Retinal pigment epithelial cell (primary cell): Measurements from ENCODE around the gene RGL3.
A peak's percentile ranks its signal among the peaks of the same experiment; 100 is the strongest.
"Not testable (repeated sequence)": the region's sequence is repeated elsewhere in the genome, so short reads cannot be mapped to it uniquely, and the experiment has no call there.

Experiments used
- DNase-seq: peaks from one replicate; pipeline ENCODE4 v3.0.0-alpha.2; 2010; ENCODE audit warnings: low read depth
- H3K4me3 ChIP-seq: 2 replicates; pipeline ENCODE4 v1.5.1; 2011; ENCODE audit warnings: mild to moderate bottlenecking, low read length, control low read depth, moderate library complexity
- TF ChIP-seq, protein P1 (sequence below): conservative IDR thresholded peaks from 2 replicates; pipeline ENCODE4 v1.5.1; 2011; ENCODE audit warnings: low read depth, low read length, control low read depth, inconsistent platforms

The RGL3 gene

DNA sequence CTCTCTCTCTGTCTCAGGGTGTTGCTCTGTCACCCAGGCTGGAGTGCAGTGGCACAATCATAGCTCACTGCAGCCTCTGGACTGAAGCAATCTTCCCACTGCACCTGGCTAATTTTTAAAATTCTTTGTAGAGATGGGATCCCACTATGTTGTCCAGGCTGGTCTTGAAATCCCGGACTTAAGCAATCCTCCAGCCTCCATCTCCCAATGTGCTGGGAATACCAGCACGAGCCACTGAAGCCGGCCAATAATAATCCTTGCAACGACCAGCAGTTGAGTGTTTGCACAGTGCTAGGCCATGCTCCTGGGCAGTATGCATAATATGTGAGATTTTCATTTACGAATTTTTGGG is 34.4 kb downstream of the RGL3 start:
- TF ChIP-seq, protein P1, sequence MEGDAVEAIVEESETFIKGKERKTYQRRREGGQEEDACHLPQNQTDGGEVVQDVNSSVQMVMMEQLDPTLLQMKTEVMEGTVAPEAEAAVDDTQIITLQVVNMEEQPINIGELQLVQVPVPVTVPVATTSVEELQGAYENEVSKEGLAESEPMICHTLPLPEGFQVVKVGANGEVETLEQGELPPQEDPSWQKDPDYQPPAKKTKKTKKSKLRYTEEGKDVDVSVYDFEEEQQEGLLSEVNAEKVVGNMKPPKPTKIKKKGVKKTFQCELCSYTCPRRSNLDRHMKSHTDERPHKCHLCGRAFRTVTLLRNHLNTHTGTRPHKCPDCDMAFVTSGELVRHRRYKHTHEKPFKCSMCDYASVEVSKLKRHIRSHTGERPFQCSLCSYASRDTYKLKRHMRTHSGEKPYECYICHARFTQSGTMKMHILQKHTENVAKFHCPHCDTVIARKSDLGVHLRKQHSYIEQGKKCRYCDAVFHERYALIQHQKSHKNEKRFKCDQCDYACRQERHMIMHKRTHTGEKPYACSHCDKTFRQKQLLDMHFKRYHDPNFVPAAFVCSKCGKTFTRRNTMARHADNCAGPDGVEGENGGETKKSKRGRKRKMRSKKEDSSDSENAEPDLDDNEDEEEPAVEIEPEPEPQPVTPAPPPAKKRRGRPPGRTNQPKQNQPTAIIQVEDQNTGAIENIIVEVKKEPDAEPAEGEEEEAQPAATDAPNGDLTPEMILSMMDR: no peak
- no peak for DNase-seq
- H3K4me3 ChIP-seq: no peak overlapping the region

DNA sequence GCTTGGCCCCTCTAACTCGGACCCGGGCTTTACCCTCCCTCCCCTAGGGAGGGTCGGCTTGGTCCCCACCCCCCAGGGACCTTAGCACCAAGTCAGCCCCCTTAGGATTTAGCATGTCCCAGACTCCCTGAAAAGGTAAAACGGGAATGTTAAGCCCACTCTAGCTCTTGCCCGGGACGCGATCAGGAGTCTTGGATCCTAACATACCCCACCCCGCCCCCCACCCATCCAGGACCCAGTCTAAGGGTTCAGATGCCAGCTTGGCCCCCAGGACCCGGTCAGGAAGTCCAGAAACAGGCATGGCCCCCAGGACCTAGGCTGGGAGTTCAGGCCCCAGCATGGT is 35.4 kb downstream of the RGL3 start:
- peak overlapping the region; percentile 29 for H3K4me3 ChIP-seq
- TF ChIP-seq, protein P1: no peak
- no peak for DNase-seq

DNA sequence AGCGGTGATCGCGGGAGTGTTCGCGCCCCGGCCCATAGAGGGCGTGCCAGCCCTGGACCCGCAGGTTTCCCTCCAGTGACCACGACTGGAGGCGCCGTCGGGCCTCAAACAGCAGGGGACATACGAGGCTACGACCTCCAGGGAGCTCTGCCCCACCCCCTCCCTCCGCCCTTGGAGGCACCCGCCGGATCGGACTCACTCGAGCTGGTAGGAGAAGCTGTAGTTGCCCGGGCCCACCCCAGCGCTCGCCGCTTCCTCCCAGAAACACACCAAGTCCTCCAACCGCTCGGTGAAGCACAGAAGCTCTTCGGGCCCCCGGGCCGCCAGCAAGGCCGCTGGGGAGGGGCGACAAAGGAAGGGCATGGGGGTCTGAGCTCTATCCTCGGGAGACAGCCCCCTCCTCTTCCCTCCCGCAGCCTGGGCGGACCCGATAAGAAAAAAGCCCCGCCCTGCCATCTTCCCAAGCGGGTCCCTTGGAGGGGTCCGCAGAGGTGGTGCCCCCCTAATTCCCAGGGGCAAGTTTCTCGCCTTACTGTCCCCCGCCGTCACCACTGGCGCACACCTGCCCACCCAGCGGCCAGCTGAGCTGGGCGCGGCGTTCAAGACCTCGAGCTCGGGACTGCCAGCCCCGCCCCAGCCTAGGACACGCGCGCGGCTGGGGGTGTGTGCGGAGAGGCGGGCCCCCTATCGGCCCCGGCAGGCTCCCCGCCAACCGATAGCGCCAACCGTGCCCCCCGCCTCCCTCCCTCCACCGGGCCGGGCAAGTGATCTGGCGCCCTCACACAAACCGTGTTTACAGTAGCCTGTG is 36.0 kb downstream of the RGL3 start:
- DNase-seq: no peak
- peak overlapping the region; percentile 29 for H3K4me3 ChIP-seq
- TF ChIP-seq, protein P1: peak; percentile 74

DNA sequence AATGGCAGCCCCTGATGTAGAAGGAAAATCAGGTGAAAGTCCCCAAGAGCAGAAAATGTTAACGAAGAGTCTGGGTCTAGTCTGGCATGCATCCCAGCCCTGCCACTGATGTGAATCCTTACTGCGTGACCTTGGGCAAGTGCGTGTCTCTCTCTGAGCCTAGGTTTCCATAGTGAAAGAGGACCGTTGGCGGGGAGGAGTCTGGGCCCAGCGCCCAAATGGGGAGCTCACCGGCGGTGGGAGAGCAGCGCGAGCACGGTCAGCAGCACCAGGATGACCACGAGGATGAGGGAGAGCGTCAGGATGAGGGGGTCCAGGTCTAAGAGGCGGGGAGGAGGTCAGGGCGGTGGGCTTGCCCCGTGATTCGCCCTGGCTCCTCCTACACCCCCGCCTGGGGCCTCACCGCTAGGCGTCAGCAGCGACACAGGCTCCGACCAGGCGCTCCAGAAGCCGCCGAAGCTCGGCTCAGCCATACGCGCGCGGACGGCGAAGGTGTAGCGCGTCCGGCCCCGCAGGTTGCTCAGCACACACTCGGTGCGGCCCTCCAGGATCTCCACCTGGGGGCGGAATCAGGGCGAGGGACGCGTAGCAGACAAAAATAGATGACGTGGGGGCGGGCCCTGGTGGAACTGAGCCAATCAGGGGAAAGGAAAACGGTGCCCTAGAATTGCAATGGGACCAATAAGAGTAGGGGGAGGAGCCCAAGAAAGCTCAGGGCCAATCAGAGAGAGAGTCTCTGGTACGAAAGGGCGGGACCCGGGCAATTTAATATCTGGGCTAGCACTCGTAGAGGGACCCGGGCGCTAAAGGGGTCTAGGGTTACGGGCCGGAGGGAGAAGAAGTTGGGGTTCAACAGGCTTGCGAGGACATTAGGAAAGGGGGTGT is 38.2 kb downstream of the RGL3 start:
- H3K4me3 ChIP-seq: peak overlapping the region; percentile 62

DNA sequence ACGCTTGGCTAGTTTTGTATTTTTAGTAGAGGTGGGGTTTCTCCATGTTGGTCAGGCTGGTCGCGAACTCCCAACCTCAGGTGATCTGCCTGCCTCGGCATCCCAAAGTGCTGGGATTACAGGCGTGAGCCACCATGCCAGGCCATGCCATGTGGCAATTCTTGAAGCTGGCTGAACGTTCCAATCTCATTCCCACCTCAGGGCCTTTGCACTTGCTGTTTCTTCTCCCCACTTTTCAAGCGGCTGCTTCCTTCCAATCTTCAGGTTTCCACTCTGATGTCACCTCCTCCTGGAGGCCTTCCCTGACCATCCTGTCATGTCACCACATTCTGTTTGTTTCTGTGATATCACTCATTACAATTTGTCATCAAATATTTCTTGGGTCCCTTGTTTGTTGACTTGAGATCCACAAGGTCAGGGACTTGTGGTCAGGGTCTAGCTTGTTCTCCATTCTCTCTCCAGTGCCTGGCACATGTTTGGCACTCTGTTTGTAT is 39.2 kb downstream of the RGL3 start:
- TF ChIP-seq, protein P1: no peak
- no peak overlapping the region for H3K4me3 ChIP-seq
- DNase-seq: no peak

More for the DNA sequence above, 38.2 kb downstream of the RGL3 start:
- TF ChIP-seq, protein P1: peak; percentile 66
- DNase-seq: peak; percentile 84

DNA sequence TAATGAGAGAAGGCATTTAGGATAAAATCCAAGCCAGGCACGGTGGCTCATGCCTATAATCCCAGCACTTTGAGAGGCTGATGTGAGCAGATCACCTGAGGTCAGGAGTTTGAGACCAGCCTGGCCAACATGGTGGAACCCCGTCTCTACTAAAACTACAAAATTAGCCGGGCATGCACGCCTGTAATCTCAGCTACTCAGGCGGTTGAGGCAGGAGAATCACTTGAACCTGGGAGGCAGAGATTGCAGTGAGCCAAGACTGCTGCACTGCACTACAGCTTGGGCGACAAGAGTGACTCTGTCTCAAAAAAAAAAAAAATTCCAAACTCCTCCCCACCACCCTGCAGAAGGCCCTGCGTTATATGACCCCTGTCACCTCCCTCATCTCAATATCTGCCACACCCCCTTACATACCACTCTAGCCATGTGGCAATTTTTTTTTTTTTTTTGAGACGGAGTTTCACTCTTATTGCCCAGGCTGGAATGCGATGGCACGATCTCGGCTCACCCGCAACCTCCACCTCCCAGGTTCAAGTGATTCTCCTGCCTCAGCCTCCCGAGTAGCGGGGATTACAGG is 39.8 kb downstream of the RGL3 start:
- H3K4me3 ChIP-seq, DNase-seq: not testable (repeated sequence)
